Fibroblast of the conjunctiva (primary cell): ENCODE data around the gene NAV2.

Experiments used
- DNase-seq: peaks from one replicate; pipeline ENCODE4 v3.0.0-alpha.2; 2010; ENCODE audit warnings: low read depth

Gene NAV2

GRCh38 chr11:19808076-19808911 lies 95.7 kb downstream of the NAV2 start:
- DNase-seq, result no peak

GRCh38 chr11:19810852-19811251 lies 98.2 kb downstream of the NAV2 start:
- no peak for DNase-seq

- DNase-seq, result no peak
These were observed 98.7 kb downstream of the NAV2 start for GRCh38 chr11:19811380-19811779.

GRCh38 chr11:19812096-19812495 lies 99.5 kb downstream of the NAV2 start:
- DNase-seq, result no peak

- no peak for DNase-seq
These were observed 100.1 kb downstream of the NAV2 start for GRCh38 chr11:19812710-19813109.

GRCh38 chr11:19813158-19813879 lies 100.7 kb downstream of the NAV2 start:
- DNase-seq, result no peak

- DNase-seq, result no peak
These were observed 101.8 kb downstream of the NAV2 start for GRCh38 chr11:19814421-19814820.

GRCh38 chr11:19816040-19816439 lies 103.4 kb downstream of the NAV2 start:
- DNase-seq, result no peak

- DNase-seq, result no peak
These were observed 104.2 kb downstream of the NAV2 start for GRCh38 chr11:19816817-19817216.

- DNase-seq, result no peak
These were observed 104.7 kb downstream of the NAV2 start for GRCh38 chr11:19817265-19817851.

GRCh38 chr11:19817870-19818269 lies 105.2 kb downstream of the NAV2 start:
- DNase-seq, result no peak

GRCh38 chr11:19818619-19819018 lies 106.0 kb downstream of the NAV2 start:
- DNase-seq, result no peak

- no peak for DNase-seq
These were observed 106.5 kb downstream of the NAV2 start for GRCh38 chr11:19819148-19819547.

- no peak for DNase-seq
These were observed 107.5 kb downstream of the NAV2 start for GRCh38 chr11:19820100-19820499.

GRCh38 chr11:19821412-19821875 lies 108.8 kb downstream of the NAV2 start:
- DNase-seq, result no peak

- DNase-seq, result no peak
These were observed 109.4 kb downstream of the NAV2 start for GRCh38 chr11:19821993-19822392.

- no peak for DNase-seq
These were observed 109.9 kb downstream of the NAV2 start for GRCh38 chr11:19822531-19822930.

GRCh38 chr11:19826606-19827005 lies 114.0 kb downstream of the NAV2 start:
- no peak for DNase-seq

- no peak for DNase-seq
These were observed 114.9 kb downstream of the NAV2 start for GRCh38 chr11:19827399-19828135.

- DNase-seq, result no peak
These were observed 115.9 kb downstream of the NAV2 start for GRCh38 chr11:19828382-19829108.

GRCh38 chr11:19829109-19829837 lies 116.6 kb downstream of the NAV2 start:
- no peak for DNase-seq
